Endothelial cell of umbilical vein (primary cell): ENCODE results near the gene ZPLD1. TPM values are rescaled to one million over a fixed set of nuclear protein-coding genes. Genes with fewer than 3 reads are reported as not detected.

ENCODE experiments used
- BruUV-seq: library from RNA; stranded (reverse); fragments of 400-500 nt; replicated peaks from 2 replicates; lab custom pipeline; 2021; lab: Mats Ljungman, UMichigan
- CTCF ChIA-PET: fragments of 300-600, 350-600 bp; sonication (Branson Sonifier 250); formaldehyde crosslinking; loops from one replicate; lab custom pipeline; 2021; ENCODE audit warnings: antibody characterized with exemption, inconsistent platforms; lab: Charles Lee
- POLR2A ChIA-PET: fragments of 300-600, 350-600 bp; sonication (Branson Sonifier 250); formaldehyde crosslinking; loops from one replicate; lab custom pipeline; 2021; ENCODE audit warnings: antibody characterized with exemption, inconsistent platforms; lab: Charles Lee
- DNase-seq: peaks from one replicate; pipeline ENCODE4 v3.0.0-alpha.2; 2011; ENCODE audit warnings: low read depth, low spot score
- FAIRE-seq: peaks from 2 replicates; lab custom pipeline; 2011; peaks lifted over from hg19 to GRCh38; lab: Jason Lieb, UNC
- H2AFZ ChIP-seq: 2 replicates; pipeline ENCODE4 v1.6.0; 2012; ENCODE audit warnings: low read depth, low read length, control low read depth, inconsistent platforms
- H3K27ac ChIP-seq: 2 replicates; pipeline ENCODE4 v1.5.1; 2011; ENCODE audit warnings: low read depth, mild to moderate bottlenecking, control low read depth, low read length, moderate library complexity; ENCODE audit not compliant: insufficient read depth
- H3K27me3 ChIP-seq, 2 experiments: 2 replicates each; pipeline versions ENCODE4 v1.6.0 to v1.6.1; 2011; ENCODE audit warnings: low read length in 2 of 2, mixed read lengths in 1 of 2; ENCODE audit not compliant: control insufficient read depth in 2 of 2, insufficient read depth in 2 of 2
- H3K36me3 ChIP-seq, 2 experiments: 2 replicates in 1 of 2; 3 replicates in 1 of 2; pipeline ENCODE4 v1.5.1; 2011; ENCODE audit warnings: low read length in 2 of 2, mild to moderate bottlenecking in 1 of 2, moderate library complexity in 1 of 2; ENCODE audit not compliant: control insufficient read depth in 2 of 2, insufficient read depth in 2 of 2; ENCODE audit errors: extremely low read depth in 1 of 2
- H3K4me1 ChIP-seq: 3 replicates; pipeline ENCODE4 v1.5.1; 2011; ENCODE audit warnings: mild to moderate bottlenecking, low read length; ENCODE audit not compliant: control insufficient read depth, insufficient read depth; ENCODE audit errors: extremely low read depth
- H3K4me2 ChIP-seq: 2 replicates; pipeline ENCODE4 v1.6.1; 2011; ENCODE audit warnings: low read length, control low read depth, mixed read lengths; ENCODE audit not compliant: insufficient read depth
- H3K4me3 ChIP-seq, 3 experiments: fragments of 200-600 bp in 1 of 3; sonication (generic), shearing (Covaris generic) in 1 of 3; replicated peaks in 1 of 3; 2 replicates each; pipeline ENCODE4 v1.5.1; 2011 to 2016; ENCODE audit warnings: control low read depth in 3 of 3, low read length in 3 of 3, mild to moderate bottlenecking in 2 of 3, inconsistent platforms in 1 of 3, low read depth in 1 of 3, moderate library complexity in 1 of 3; ENCODE audit not compliant: insufficient read depth in 1 of 3
- H3K79me2 ChIP-seq: 2 replicates; pipeline ENCODE4 v1.6.0; 2012; ENCODE audit warnings: low read length, inconsistent platforms; ENCODE audit not compliant: control insufficient read depth, insufficient read depth
- H3K9ac ChIP-seq: replicated peaks from 2 replicates; pipeline ENCODE3; 2011; ENCODE audit warnings: low read length, control low read depth; ENCODE audit not compliant: insufficient read depth; ENCODE audit errors: extremely low read depth
- H3K9me1 ChIP-seq: replicated peaks from 3 replicates; pipeline ENCODE4 v1.6.0; 2011; ENCODE audit warnings: mild to moderate bottlenecking, low read length; ENCODE audit not compliant: control insufficient read depth, insufficient read depth; ENCODE audit errors: extremely low read depth
- H3K9me3 ChIP-seq: replicated peaks from 2 replicates; pipeline ENCODE4 v1.5.1; 2012; ENCODE audit warnings: low read length, inconsistent platforms; ENCODE audit not compliant: control insufficient read depth, insufficient read depth
- H4K20me1 ChIP-seq: replicated peaks from 2 replicates; pipeline ENCODE3; 2011; ENCODE audit warnings: mild to moderate bottlenecking, low read length; ENCODE audit not compliant: control insufficient read depth, insufficient read depth; ENCODE audit errors: extremely low read depth
- CTCF ChIP-seq, 2 donors: IDR thresholded peaks; 1 replicate in 1 of 2; 2 replicates in 1 of 2; pipeline ENCODE4 v1.5.1; 2011; ENCODE audit warnings: low read length in 2 of 2, mild to moderate bottlenecking in 2 of 2, moderate library complexity in 2 of 2, control low read depth in 1 of 2, inconsistent platforms in 1 of 2, low read depth in 1 of 2; ENCODE audit not compliant: insufficient read depth in 1 of 2; ENCODE audit errors: extremely low read depth in 1 of 2
- EZH2 ChIP-seq: IDR thresholded peaks from 2 replicates; pipeline ENCODE4 v1.6.1; 2012; ENCODE audit warnings: borderline replicate concordance, low read depth, mild to moderate bottlenecking, moderate library complexity, low read length, inconsistent platforms; ENCODE audit not compliant: severe bottlenecking
- FOS ChIP-seq: IDR thresholded peaks from 2 replicates; pipeline ENCODE4 v1.6.1; 2011; ENCODE audit warnings: mild to moderate bottlenecking, low read length, moderate library complexity, borderline replicate concordance; ENCODE audit not compliant: insufficient read depth
- GATA2 ChIP-seq: IDR thresholded peaks from 2 replicates; pipeline ENCODE4 v1.7.0; 2011; ENCODE audit warnings: low read depth, mild to moderate bottlenecking, moderate library complexity, mixed read lengths, low read length; ENCODE audit not compliant: insufficient read length, insufficient read depth
- JUN ChIP-seq: IDR thresholded peaks from 2 replicates; pipeline ENCODE4 v1.6.1; 2011; ENCODE audit warnings: borderline replicate concordance, low read depth; ENCODE audit not compliant: insufficient read length, insufficient read depth
- MAX ChIP-seq: IDR thresholded peaks from 2 replicates; pipeline ENCODE4 v1.6.1; 2011; ENCODE audit not compliant: insufficient read depth, insufficient read length
- MYC ChIP-seq: IDR thresholded peaks from one replicate; pipeline ENCODE4 v1.6.1; 2011; ENCODE audit warnings: mild to moderate bottlenecking, low read depth, low read length
- POLR2A ChIP-seq: IDR thresholded peaks from 2 replicates; pipeline ENCODE4 v1.6.1; 2012; ENCODE audit warnings: low read depth, mild to moderate bottlenecking, control low read depth, low read length
- POLR2AphosphoS5 ChIP-seq: IDR thresholded peaks from 2 replicates; pipeline ENCODE4 v1.6.1; 2012; ENCODE audit warnings: low read depth, mild to moderate bottlenecking, control low read depth, low read length, moderate library complexity; ENCODE audit not compliant: insufficient read depth
- dilution Hi-C: fragments of 300-500 bp; cut with MboI; formaldehyde crosslinking; loops from one replicate; pipeline ENCODE4 v1.15.0; 2019; ENCODE audit warnings: low sequenced_read_pairs; ENCODE audit not compliant: extremely low pct_ligation_motif_present
- intact Hi-C: fragments of 100-400 bp; cut with micrococcal nuclease; formaldehyde crosslinking; loops from one replicate; pipeline ENCODE4 v1.10.0; 2022
- polyA plus RNA-seq, 4 experiments: library from polyadenylated mRNA; depleted of rRNA in 3 of 4; stranded (reverse) in 3 of 4; unstranded in 1 of 4; fragments of >200 nt; gene quantifications; 2 replicates each; pipeline versions ENCODE4 v1.2.1 to v1.2.3, GENCODE V29; 2011 to 2012; ENCODE audit warnings: missing spikeins in 1 of 4
- total RNA-seq: library from RNA; stranded (reverse); gene quantifications from 2 replicates; pipeline ENCODE4 v1.2.3, GENCODE V29; 2021

The ZPLD1 gene
- total and polyA plus RNA-seq, 2 donors (not counting 3 experiments of a cell fraction or from before 2014, with no cell fraction given), result not detected

GRCh38 chr3:102514241-102514640 lies 79.4 kb downstream of the ZPLD1 start:
- intact Hi-C loops, result no loop called here
- FAIRE-seq, result no peak
- CTCF ChIA-PET, result interaction anchor here (0.9 to 1.1 kb wide), 2 partner anchors 15 to 285 kb away, joined by 3 read pairs; no protein-coding TSS in a partner anchor

More at GRCh38 chr3:102514241-102514640, 79.4 kb downstream of the ZPLD1 start:
- dilution Hi-C loops, result no loop called here
- Histone ChIP-seq H3K4me1 (no peaks in the 10 kb centered on the region), H3K36me3 (no peaks in the 10 kb centered on the region), H4K20me1 (no peaks in the 10 kb centered on the region), H3K9me3 (no peaks in the 10 kb centered on the region), H3K4me2 (no peak overlapping the region), H2AFZ (no peak overlapping the region), H3K27ac (no peak overlapping the region), H3K9ac (no peak overlapping the region), H3K79me2 (no peaks in the 10 kb centered on the region), H3K27me3 (peaks cover under 1 to 2% of the 10 kb centered on the region in 2 experiments), H3K9me1 (no peaks in the 10 kb centered on the region), H3K4me3 (no peak overlapping the region)
- POLR2A ChIA-PET, result no interaction called here
- BruUV-seq, result no TSS peak
- DNase-seq, result no peak
- TF ChIP-seq CTCF (IDR thresholded peaks at IDR 0.05; ENCODE audit: extremely low read depth in 1 of 2, insufficient read depth in 1 of 2, low read depth in 1 of 2, low read length in 2 of 2) (no peak), EZH2 (no peak), POLR2A (no peak), GATA2 (no peak), POLR2AphosphoS5 (no peak), JUN (no peak), FOS (no peak), MAX (no peak), MYC (no peak)
